Stimulated activated memory B cell treated with anti-CD40 and anti-IgM and Interleukin-4, amounts not matched to agents 10 μg/mL and 1 μg/mL and 100 μg/mL, for 72 hours (primary cell): ENCODE results near the gene GADD45B.

ENCODE experiments used
- ATAC-seq: fragments of 150-1000 bp; cut with Tn5 transposase; 2 replicates; pipeline ENCODE4 v1.10.0; 2021
- H3K27ac Mint-ChIP-seq: one replicate; pipeline ENCODE4 v1.8.0; 2022; ENCODE audit warnings: mild to moderate bottlenecking, mixed read lengths
- H3K27me3 Mint-ChIP-seq: one replicate; pipeline ENCODE4 v1.8.0; 2022; ENCODE audit warnings: mixed read lengths
- H3K36me3 Mint-ChIP-seq: one replicate; pipeline ENCODE4 v1.8.0; 2022; ENCODE audit warnings: mixed read lengths
- H3K4me1 Mint-ChIP-seq: one replicate; pipeline ENCODE4 v1.8.0; 2022; ENCODE audit warnings: mixed read lengths
- H3K4me3 Mint-ChIP-seq: one replicate; pipeline ENCODE4 v1.8.0; 2022; ENCODE audit warnings: mild to moderate bottlenecking, moderate library complexity, mixed read lengths
- H3K9me3 Mint-ChIP-seq: one replicate; pipeline ENCODE4 v1.8.0; 2022; ENCODE audit warnings: mixed read lengths

GADD45B gene

GRCh38 chr19:2475018-2475701 is 767 bp upstream of the GADD45B start:
- H3K4me1 Mint-ChIP-seq, result peaks cover 33% of the 10 kb centered on the region
- H3K27ac Mint-ChIP-seq, result peak overlapping the region; percentile 82
- ATAC-seq, result peak; percentile 53
- peak overlapping the region; percentile 100 for H3K4me3 Mint-ChIP-seq
- H3K9me3 Mint-ChIP-seq, result no peaks in the 10 kb centered on the region
- peaks cover 27% of the 10 kb centered on the region for H3K36me3 Mint-ChIP-seq
- no peaks in the 10 kb centered on the region for H3K27me3 Mint-ChIP-seq

- Mint-ChIP-seq H3K4me3 (peak overlapping the region; percentile 100), H3K9me3 (no peaks in the 10 kb centered on the region), H3K4me1 (peaks cover 33% of the 10 kb centered on the region), H3K27ac (peak overlapping the region; percentile 82), H3K27me3 (no peaks in the 10 kb centered on the region), H3K36me3 (peaks cover 27% of the 10 kb centered on the region)
- ATAC-seq, result peak; percentile 15
Observed at GRCh38 chr19:2476451-2477140, 669 bp downstream of the GADD45B start.

GRCh38 chr19:2477141-2477710 is 1.3 kb downstream of the GADD45B start:
- H3K4me3 Mint-ChIP-seq, result peak overlapping the region; percentile 100
- H3K27me3 Mint-ChIP-seq, result no peaks in the 10 kb centered on the region
- H3K4me1 Mint-ChIP-seq, result peaks cover 33% of the 10 kb centered on the region
- ATAC-seq, result no peak
- H3K36me3 Mint-ChIP-seq, result peaks cover 27% of the 10 kb centered on the region
- H3K27ac Mint-ChIP-seq, result peak overlapping the region; percentile 82
- peaks cover under 1% of the 10 kb centered on the region for H3K9me3 Mint-ChIP-seq

- peak overlapping the region; percentile 82 for H3K27ac Mint-ChIP-seq
- peaks cover 33% of the 10 kb centered on the region for H3K4me1 Mint-ChIP-seq
- ATAC-seq, result no peak
- H3K27me3 Mint-ChIP-seq, result no peaks in the 10 kb centered on the region
- peaks cover 5% of the 10 kb centered on the region for H3K9me3 Mint-ChIP-seq
- peaks cover 27% of the 10 kb centered on the region for H3K36me3 Mint-ChIP-seq
- peak overlapping the region; percentile 100 for H3K4me3 Mint-ChIP-seq
Observed at GRCh38 chr19:2477732-2478191, 1.8 kb downstream of the GADD45B start.

GRCh38 chr19:2478278-2478755 is 2.4 kb downstream of the GADD45B start:
- peaks cover 33% of the 10 kb centered on the region for H3K4me1 Mint-ChIP-seq
- no peak for ATAC-seq

GRCh38 chr19:2478756-2479555 is 3.0 kb downstream of the GADD45B start:
- H3K9me3 Mint-ChIP-seq, result peaks cover 12% of the 10 kb centered on the region
- H3K27me3 Mint-ChIP-seq, result no peaks in the 10 kb centered on the region
- peaks cover 31% of the 10 kb centered on the region for H3K36me3 Mint-ChIP-seq
- H3K4me3 Mint-ChIP-seq, result peak overlapping the region; percentile 100
- ATAC-seq, result peak; percentile 37
- peaks cover 33% of the 10 kb centered on the region for H3K4me1 Mint-ChIP-seq
- peak overlapping the region; percentile 82 for H3K27ac Mint-ChIP-seq

More at GRCh38 chr19:2478278-2478755, 2.4 kb downstream of the GADD45B start:
- H3K4me3 Mint-ChIP-seq, result peak overlapping the region; percentile 100
- H3K36me3 Mint-ChIP-seq, result peaks cover 27% of the 10 kb centered on the region
- H3K27ac Mint-ChIP-seq, result peak overlapping the region; percentile 82
- no peaks in the 10 kb centered on the region for H3K27me3 Mint-ChIP-seq
- H3K9me3 Mint-ChIP-seq, result peaks cover 9% of the 10 kb centered on the region

- peak overlapping the region; percentile 82 for H3K27ac Mint-ChIP-seq
- ATAC-seq, result no peak
- H3K36me3 Mint-ChIP-seq, result peaks cover 33% of the 10 kb centered on the region
- H3K4me3 Mint-ChIP-seq, result peak overlapping the region; percentile 100
- peaks cover 13% of the 10 kb centered on the region for H3K9me3 Mint-ChIP-seq
- no peaks in the 10 kb centered on the region for H3K27me3 Mint-ChIP-seq
- H3K4me1 Mint-ChIP-seq, result peaks cover 33% of the 10 kb centered on the region
Observed at GRCh38 chr19:2479556-2480194, 3.7 kb downstream of the GADD45B start.

- Mint-ChIP-seq H3K27ac (no peak overlapping the region), H3K4me3 (no peak overlapping the region), H3K9me3 (peaks cover 19% of the 10 kb centered on the region)
Observed at GRCh38 chr19:2481466-2481865, 5.5 kb downstream of the GADD45B start.

GRCh38 chr19:2482354-2483038 is 6.6 kb downstream of the GADD45B start:
- H3K36me3 Mint-ChIP-seq, result peaks cover 17% of the 10 kb centered on the region
- peaks cover 43% of the 10 kb centered on the region for H3K4me1 Mint-ChIP-seq
- peaks cover 5% of the 10 kb centered on the region for H3K27me3 Mint-ChIP-seq
- H3K9me3 Mint-ChIP-seq, result peaks cover 19% of the 10 kb centered on the region
- H3K4me3 Mint-ChIP-seq, result no peak overlapping the region
- no peak for ATAC-seq
- H3K27ac Mint-ChIP-seq, result no peak overlapping the region

More at GRCh38 chr19:2481466-2481865, 5.5 kb downstream of the GADD45B start:
- Mint-ChIP-seq H3K27me3 (no peaks in the 10 kb centered on the region), H3K36me3 (peaks cover 28% of the 10 kb centered on the region), H3K4me1 (peaks cover 38% of the 10 kb centered on the region)
- no peak for ATAC-seq

GRCh38 chr19:2483084-2483483 is 7.2 kb downstream of the GADD45B start:
- Mint-ChIP-seq H3K36me3 (peaks cover 12% of the 10 kb centered on the region), H3K27ac (no peak overlapping the region), H3K27me3 (peaks cover 11% of the 10 kb centered on the region), H3K4me3 (no peak overlapping the region), H3K4me1 (peaks cover 43% of the 10 kb centered on the region), H3K9me3 (peaks cover 19% of the 10 kb centered on the region)
- no peak for ATAC-seq

GRCh38 chr19:2483484-2484151 is 7.7 kb downstream of the GADD45B start:
- Mint-ChIP-seq H3K9me3 (peaks cover 19% of the 10 kb centered on the region), H3K27ac (no peak overlapping the region), H3K4me3 (no peak overlapping the region), H3K27me3 (peaks cover 13% of the 10 kb centered on the region), H3K4me1 (peaks cover 43% of the 10 kb centered on the region), H3K36me3 (peaks cover 6% of the 10 kb centered on the region)
- no peak for ATAC-seq

- H3K9me3 Mint-ChIP-seq, result peaks cover 19% of the 10 kb centered on the region
- ATAC-seq, result no peak
- peaks cover 16% of the 10 kb centered on the region for H3K27me3 Mint-ChIP-seq
- no peak overlapping the region for H3K27ac Mint-ChIP-seq
- peaks cover 6% of the 10 kb centered on the region for H3K36me3 Mint-ChIP-seq
- peaks cover 43% of the 10 kb centered on the region for H3K4me1 Mint-ChIP-seq
- no peak overlapping the region for H3K4me3 Mint-ChIP-seq
Observed at GRCh38 chr19:2484178-2484937, 8.4 kb downstream of the GADD45B start.

- H3K4me1 Mint-ChIP-seq, result peaks cover 43% of the 10 kb centered on the region
- H3K27me3 Mint-ChIP-seq, result peaks cover 27% of the 10 kb centered on the region
- H3K36me3 Mint-ChIP-seq, result peaks cover 6% of the 10 kb centered on the region
- no peak overlapping the region for H3K4me3 Mint-ChIP-seq
- no peak for ATAC-seq
- peaks cover 19% of the 10 kb centered on the region for H3K9me3 Mint-ChIP-seq
- H3K27ac Mint-ChIP-seq, result no peak overlapping the region
Observed at GRCh38 chr19:2485428-2485827, 9.5 kb downstream of the GADD45B start.
